ENCODE measurements around the gene SRSF12.

Gene SRSF12

DNA sequence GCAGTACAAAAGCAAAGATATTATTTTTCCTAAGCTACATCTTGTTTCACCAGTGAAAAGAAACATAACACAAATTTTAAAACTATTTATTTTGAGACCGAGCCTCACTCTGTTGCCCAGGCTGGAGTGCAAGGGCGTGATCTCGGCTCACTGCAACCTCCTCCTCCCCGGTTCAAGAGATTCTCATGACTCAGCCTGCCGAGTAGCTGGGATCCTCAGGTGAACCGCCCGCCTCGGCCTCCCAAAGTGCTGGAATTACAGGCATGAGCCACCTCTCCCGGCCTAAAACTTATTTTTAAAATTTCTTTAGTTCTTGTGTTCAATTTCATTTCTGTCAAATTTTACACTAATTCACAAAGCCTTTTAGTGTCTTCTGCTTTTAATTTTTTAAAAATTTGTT is 5.9 kb downstream of the SRSF12 start:
- no peak for DNase-seq (ENCODE audit: extremely low spot score)
- POLR2A ChIA-PET, result no interaction called here
- TF ChIP-seq, protein P1, sequence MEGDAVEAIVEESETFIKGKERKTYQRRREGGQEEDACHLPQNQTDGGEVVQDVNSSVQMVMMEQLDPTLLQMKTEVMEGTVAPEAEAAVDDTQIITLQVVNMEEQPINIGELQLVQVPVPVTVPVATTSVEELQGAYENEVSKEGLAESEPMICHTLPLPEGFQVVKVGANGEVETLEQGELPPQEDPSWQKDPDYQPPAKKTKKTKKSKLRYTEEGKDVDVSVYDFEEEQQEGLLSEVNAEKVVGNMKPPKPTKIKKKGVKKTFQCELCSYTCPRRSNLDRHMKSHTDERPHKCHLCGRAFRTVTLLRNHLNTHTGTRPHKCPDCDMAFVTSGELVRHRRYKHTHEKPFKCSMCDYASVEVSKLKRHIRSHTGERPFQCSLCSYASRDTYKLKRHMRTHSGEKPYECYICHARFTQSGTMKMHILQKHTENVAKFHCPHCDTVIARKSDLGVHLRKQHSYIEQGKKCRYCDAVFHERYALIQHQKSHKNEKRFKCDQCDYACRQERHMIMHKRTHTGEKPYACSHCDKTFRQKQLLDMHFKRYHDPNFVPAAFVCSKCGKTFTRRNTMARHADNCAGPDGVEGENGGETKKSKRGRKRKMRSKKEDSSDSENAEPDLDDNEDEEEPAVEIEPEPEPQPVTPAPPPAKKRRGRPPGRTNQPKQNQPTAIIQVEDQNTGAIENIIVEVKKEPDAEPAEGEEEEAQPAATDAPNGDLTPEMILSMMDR (IDR thresholded peaks at IDR 0.05; ENCODE audit: control extremely low read depth, extremely low read depth, low read depth, missing control alignments), result no peak
- CTCF ChIA-PET, result interaction anchor here (1.2 to 2.6 kb wide), 2 partner anchors 11 to 13 kb away, joined by 6 to 9 read pairs; no protein-coding TSS in a partner anchor

DNA sequence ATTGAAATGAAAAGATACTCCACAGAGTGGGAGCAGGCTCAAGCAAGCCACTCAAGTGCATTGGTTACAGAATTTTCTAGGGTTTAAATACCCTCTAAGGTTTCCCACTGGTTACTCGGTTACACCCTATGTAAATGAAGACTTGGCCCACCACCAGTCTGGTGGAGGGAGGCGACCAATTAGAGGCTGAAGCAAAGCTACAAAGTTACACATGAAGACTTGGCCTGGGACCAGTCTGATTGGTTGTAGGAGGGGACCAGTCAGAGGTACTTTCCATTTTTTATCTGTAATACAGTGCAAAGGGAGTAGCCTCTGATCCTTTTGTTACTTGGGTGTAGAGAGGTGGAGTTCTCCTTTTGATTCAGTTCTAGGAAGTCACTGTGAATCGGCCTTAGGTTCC is 7.6 kb downstream of the SRSF12 start:
- TF ChIP-seq, protein P1 (IDR thresholded peaks at IDR 0.05; ENCODE audit: control extremely low read depth, extremely low read depth, low read depth, missing control alignments), result no peak
- no peak for DNase-seq (ENCODE audit: extremely low spot score)
- ChIA-PET POLR2A (no interaction called here), CTCF (interaction anchor here (1.4 to 2.3 kb wide), 2 partner anchors 10 to 17 kb away, joined by 5 to 9 read pairs; no protein-coding TSS in a partner anchor)

DNA sequence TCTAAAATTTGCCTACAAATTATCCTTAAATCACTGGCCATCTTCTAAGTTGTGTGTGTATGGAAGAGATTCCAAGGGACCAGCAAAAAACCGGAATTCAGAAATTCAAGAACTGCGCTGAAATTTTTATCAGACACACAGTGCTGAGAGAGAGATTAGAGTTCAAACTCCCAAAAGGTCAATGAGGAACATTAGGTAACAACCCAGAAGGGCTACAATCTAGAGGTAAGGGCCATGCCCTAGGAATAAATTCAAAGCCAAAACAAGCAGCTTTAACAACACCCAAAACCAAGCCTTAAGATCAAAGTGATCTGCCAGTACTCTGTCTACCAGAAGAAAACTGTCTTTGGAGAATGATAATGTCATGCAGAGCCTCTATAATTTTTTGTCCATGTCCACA is 17.8 kb downstream of the SRSF12 start:
- CTCF ChIA-PET, result interaction anchor here (1.3 to 3.0 kb wide), 5 partner anchors 9 to 117 kb away, joined by 3 to 11 read pairs (median 7); no protein-coding TSS in a partner anchor
- no peak for DNase-seq (ENCODE audit: extremely low spot score)
- POLR2A ChIA-PET, result no interaction called here
- TF ChIP-seq, protein P1 (IDR thresholded peaks at IDR 0.05; ENCODE audit: control extremely low read depth, extremely low read depth, low read depth, missing control alignments), result no peak

DNA sequence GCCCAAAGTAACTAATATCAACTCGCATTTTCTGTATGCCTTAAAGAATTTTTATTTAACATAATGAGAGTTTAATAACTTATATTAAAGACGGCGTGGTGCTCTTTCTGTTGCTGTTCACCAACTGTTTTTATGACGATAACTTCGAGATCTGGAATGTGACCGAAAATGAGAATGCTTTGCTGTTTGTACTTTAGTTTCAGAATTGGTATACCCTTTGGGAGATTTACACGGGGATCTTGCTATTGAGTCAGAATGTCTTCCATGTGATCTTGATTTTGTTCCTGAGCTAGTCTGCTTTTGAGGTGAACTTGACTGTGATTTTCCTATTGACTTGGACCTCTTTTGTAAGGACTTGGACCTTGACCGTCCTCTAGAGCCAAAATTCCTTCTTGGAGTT is 19.4 kb downstream of the SRSF12 start:
- ChIA-PET POLR2A (interaction anchor here (1.0 to 1.9 kb wide), 2 partner anchors 12 to 18 kb away, joined by 3 to 8 read pairs; partner anchors contain the start of gene PNRC1), CTCF (interaction anchor here (0.9 to 3.0 kb wide), 6 partner anchors 8 to 116 kb away, joined by 3 to 11 read pairs (median 6); no protein-coding TSS in a partner anchor)
- TF ChIP-seq, protein P1 (IDR thresholded peaks at IDR 0.05; ENCODE audit: control extremely low read depth, extremely low read depth, low read depth, missing control alignments), result no peak
- no peak for DNase-seq (ENCODE audit: extremely low spot score)

DNA sequence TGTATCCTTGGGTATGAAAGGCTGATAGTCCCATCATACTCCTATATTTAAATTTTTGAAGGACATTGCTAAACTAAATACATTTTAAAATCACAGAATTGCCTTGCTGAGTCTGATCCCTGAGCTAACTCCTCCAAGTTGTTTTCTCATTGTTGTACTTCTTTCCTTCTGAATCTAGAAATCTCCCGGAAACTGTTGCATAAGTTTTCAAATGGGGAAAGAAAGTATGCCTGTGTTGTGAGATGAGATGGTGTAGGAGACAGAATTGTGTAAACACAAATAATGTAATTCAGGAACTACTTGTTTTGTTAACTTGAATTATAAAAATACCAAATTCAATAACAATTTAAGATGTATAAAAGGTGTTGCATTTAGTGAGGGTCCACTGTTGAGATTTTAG is 30.0 kb downstream of the SRSF12 start:
- CTCF ChIA-PET, result interaction anchor here (1.0 kb wide), 2 partner anchors 105 to 194 kb away, joined by 4 read pairs; no protein-coding TSS in a partner anchor
- no peak for DNase-seq (ENCODE audit: extremely low spot score)
- POLR2A ChIA-PET, result interaction anchor here (1.0 kb wide), 1 partner anchor 18 kb away, joined by 3 read pairs; no protein-coding TSS in a partner anchor
- TF ChIP-seq, protein P1 (IDR thresholded peaks at IDR 0.05; ENCODE audit: control extremely low read depth, extremely low read depth, low read depth, missing control alignments), result no peak

DNA sequence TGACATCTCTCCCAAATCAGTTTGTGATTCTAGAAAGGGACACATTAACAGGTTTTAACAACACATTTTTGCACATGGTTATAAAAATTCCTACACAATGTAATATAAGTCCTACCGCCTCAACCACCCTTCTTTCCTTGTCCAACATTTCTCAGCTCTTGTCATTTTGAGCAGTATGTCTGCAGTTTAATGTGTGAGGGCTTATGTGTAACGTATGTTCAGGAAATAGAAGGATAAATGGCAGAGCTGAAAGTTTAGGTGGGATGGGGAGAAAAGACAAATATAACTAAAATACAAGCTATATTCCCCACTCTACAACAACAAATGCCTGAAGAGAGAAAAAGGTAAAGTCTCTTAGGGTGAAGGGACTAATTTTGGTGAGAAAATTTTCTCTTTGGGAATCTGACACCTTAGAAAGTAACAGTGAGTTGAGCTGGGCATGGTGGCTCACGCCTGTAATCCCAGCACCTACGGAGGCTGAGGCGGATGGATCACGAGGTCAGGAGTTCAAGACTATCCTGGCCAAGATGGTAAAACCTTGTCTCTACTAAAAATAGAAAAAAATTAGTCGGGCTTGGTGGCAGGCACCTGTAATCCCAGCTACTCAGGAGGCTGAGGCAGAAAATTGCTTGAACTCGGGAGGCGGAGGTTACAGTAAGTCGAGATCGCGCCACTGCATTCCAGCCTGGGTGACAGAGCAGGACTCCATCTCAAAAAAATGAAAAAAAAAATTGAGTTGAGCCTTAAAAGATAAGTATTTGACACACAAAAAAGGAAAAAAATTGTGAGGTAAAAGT is 32.3 kb downstream of the SRSF12 start:
- TF ChIP-seq, protein P1 (IDR thresholded peaks at IDR 0.05; ENCODE audit: control extremely low read depth, extremely low read depth, low read depth, missing control alignments), result no peak
- ChIA-PET POLR2A (interaction anchor here (0.5 to 0.7 kb wide), 3 partner anchors 9 to 125 kb away, joined by 3 to 4 read pairs (median 3); no protein-coding TSS in a partner anchor), CTCF (interaction anchor here (0.7 to 1.5 kb wide), 2 partner anchors 11 to 62 kb away, joined by 3 read pairs; no protein-coding TSS in a partner anchor)
- no peak for DNase-seq (ENCODE audit: extremely low spot score)

All from GM10248 (cell line).